Trophoblast cell (in vitro differentiated cells and primary cell): ENCODE measurements around the gene ATP1A4.
"Not testable (repeated sequence)": the region's sequence is repeated elsewhere in the genome, so short reads cannot be mapped to it uniquely, and the experiment has no call there.

Source experiments
- DNase-seq, 2 donors: peaks; one replicate each; pipeline ENCODE4 v3.0.0-alpha.2; 2016
- H2AFZ ChIP-seq: 2 replicates; pipeline ENCODE4 v1.6.1; 2013; ENCODE audit warnings: low read length, moderate library complexity, mild to moderate bottlenecking; ENCODE audit not compliant: insufficient read depth, poor library complexity
- H2AK5ac ChIP-seq: 2 replicates; pipeline ENCODE4 v1.6.1; 2013; ENCODE audit warnings: mild to moderate bottlenecking, low read length
- H2BK120ac ChIP-seq: 2 replicates; pipeline ENCODE4 v1.6.1; 2013; ENCODE audit warnings: low read length, mild to moderate bottlenecking, moderate library complexity; ENCODE audit not compliant: insufficient read depth, poor library complexity
- H2BK12ac ChIP-seq: 2 replicates; pipeline ENCODE4 v1.6.1; 2013; ENCODE audit warnings: mild to moderate bottlenecking, low read length, moderate library complexity
- H2BK5ac ChIP-seq: 2 replicates; pipeline ENCODE4 v1.6.1; 2013; ENCODE audit warnings: low read length, low read depth, moderate library complexity, mild to moderate bottlenecking; ENCODE audit not compliant: poor library complexity
- H3K14ac ChIP-seq: 2 replicates; pipeline ENCODE4 v1.6.1; 2013; ENCODE audit warnings: mild to moderate bottlenecking, low read length
- H3K18ac ChIP-seq: 2 replicates; pipeline ENCODE4 v1.6.1; 2013; ENCODE audit warnings: mild to moderate bottlenecking, low read length
- H3K23ac ChIP-seq: 2 replicates; pipeline ENCODE4 v1.6.1; 2013; ENCODE audit warnings: low read length
- H3K27ac ChIP-seq: 2 replicates; pipeline ENCODE4 v1.5.1; 2013; ENCODE audit warnings: low read depth, mild to moderate bottlenecking, inconsistent platforms, low read length, moderate library complexity
- H3K27me3 ChIP-seq: 2 replicates; pipeline ENCODE4 v1.6.1; 2013; ENCODE audit warnings: inconsistent platforms, mild to moderate bottlenecking, low read length, moderate library complexity; ENCODE audit not compliant: insufficient read depth
- H3K36me3 ChIP-seq, 2 experiments: 1 replicate in 1 of 2; 2 replicates in 1 of 2; pipeline ENCODE4 v1.6.1; 2013; ENCODE audit warnings: low read length in 2 of 2, mild to moderate bottlenecking in 2 of 2, moderate library complexity in 1 of 2; ENCODE audit not compliant: insufficient read depth in 2 of 2, control insufficient read depth in 1 of 2
- H3K4ac ChIP-seq: 2 replicates; pipeline ENCODE4 v1.6.1; 2013; ENCODE audit warnings: low read depth, mild to moderate bottlenecking, low read length, moderate library complexity
- H3K4me1 ChIP-seq, 2 experiments: 1 replicate in 1 of 2; 2 replicates in 1 of 2; pipeline ENCODE4 v1.6.1; 2013; ENCODE audit warnings: low read length in 2 of 2, mild to moderate bottlenecking in 2 of 2, moderate library complexity in 1 of 2; ENCODE audit not compliant: insufficient read depth in 2 of 2, control insufficient read depth in 1 of 2
- H3K4me2 ChIP-seq: 2 replicates; pipeline ENCODE4 v1.6.1; 2013; ENCODE audit warnings: inconsistent platforms, mild to moderate bottlenecking, low read length, moderate library complexity
- H3K4me3 ChIP-seq: 2 replicates; pipeline ENCODE4 v1.5.1; 2013; ENCODE audit warnings: mild to moderate bottlenecking, low read depth, low read length, inconsistent platforms
- H3K79me1 ChIP-seq: one replicate; pipeline ENCODE4 v1.6.1; 2013; ENCODE audit warnings: low read length
- H3K79me2 ChIP-seq: 2 replicates; pipeline ENCODE4 v1.6.1; 2013; ENCODE audit warnings: low read length, mild to moderate bottlenecking; ENCODE audit not compliant: control insufficient read depth, insufficient read depth, poor library complexity
- H3K9ac ChIP-seq: 2 replicates; pipeline ENCODE4 v1.6.1; 2013; ENCODE audit warnings: mild to moderate bottlenecking, low read length
- H3K9me3 ChIP-seq: 2 replicates; pipeline ENCODE4 v1.6.1; 2013; ENCODE audit warnings: low read depth, mild to moderate bottlenecking, control low read depth, inconsistent platforms, low read length; ENCODE audit not compliant: insufficient read depth
- H4K12ac ChIP-seq: 2 replicates; pipeline ENCODE4 v1.6.1; 2013; ENCODE audit warnings: low read depth, mild to moderate bottlenecking, low read length, moderate library complexity
- H4K8ac ChIP-seq: 2 replicates; pipeline ENCODE4 v1.6.1; 2013; ENCODE audit warnings: low read depth, mild to moderate bottlenecking, low read length, moderate library complexity
- H4K91ac ChIP-seq: one replicate; pipeline ENCODE4 v1.6.1; 2013; ENCODE audit warnings: low read depth, mild to moderate bottlenecking, low read length, moderate library complexity
- WGBS: extraction: QIAGEN DNeasy Blood & Tissue Kit; methylation state at CpG from one replicate; pipeline ENCODE4 v1.1.7; 2013; ENCODE audit warnings: missing lambda C conversion rate; ENCODE audit not compliant: insufficient read length, insufficient coverage; ENCODE audit errors: extremely low coverage; 5-methylcytosine and 5-hydroxymethylcytosine counted together

ATP1A4 gene

GRCh38 chr1:160123726-160124125, 27.7 kb upstream of the ATP1A4 start:
- H3K4me3 ChIP-seq, result no peak overlapping the region
- H2BK5ac ChIP-seq, result no peak overlapping the region
- no peak overlapping the region for H2AK5ac ChIP-seq
- H3K36me3 ChIP-seq, result no peaks in the 10 kb centered on the region
- H3K79me1 ChIP-seq, result no peaks in the 10 kb centered on the region
- H3K9me3 ChIP-seq, result no peaks in the 10 kb centered on the region
- H3K4me2 ChIP-seq, result no peak overlapping the region
- no peak overlapping the region for H3K23ac ChIP-seq
- H3K79me2 ChIP-seq, result no peaks in the 10 kb centered on the region
- H2BK12ac ChIP-seq, result no peak overlapping the region
- no peak overlapping the region for H2AFZ ChIP-seq
- no peak overlapping the region for H4K91ac ChIP-seq
- H4K12ac ChIP-seq, result no peak overlapping the region
- no peak overlapping the region for H3K14ac ChIP-seq
- peaks cover 5 to 10% of the 10 kb centered on the region in 2 experiments for H3K4me1 ChIP-seq
- H3K9ac ChIP-seq, result no peak overlapping the region
- no peak overlapping the region for H3K27ac ChIP-seq
- no peak overlapping the region for H4K8ac ChIP-seq
- H2BK120ac ChIP-seq, result no peak overlapping the region
- no peak overlapping the region for H3K18ac ChIP-seq
- H3K27me3 ChIP-seq, result no peaks in the 10 kb centered on the region
- no peak for DNase-seq
- no peak overlapping the region for H3K4ac ChIP-seq

GRCh38 chr1:160124705-160125478, 26.5 kb upstream of the ATP1A4 start:
- Histone ChIP-seq H4K91ac (no peak overlapping the region), H3K79me1 (no peaks in the 10 kb centered on the region), H3K4me3 (no peak overlapping the region), H3K27me3 (no peaks in the 10 kb centered on the region), H3K79me2 (no peaks in the 10 kb centered on the region), H2AFZ (no peak overlapping the region), H3K23ac (no peak overlapping the region), H3K27ac (no peak overlapping the region), H2BK120ac (no peak overlapping the region), H3K14ac (no peak overlapping the region), H3K4me1 (peaks cover 5 to 10% of the 10 kb centered on the region in 2 experiments), H3K36me3 (no peaks in the 10 kb centered on the region), H3K18ac (no peak overlapping the region), H2BK5ac (no peak overlapping the region), H4K12ac (no peak overlapping the region), H3K9ac (no peak overlapping the region), H3K4ac (no peak overlapping the region), H3K9me3 (no peaks in the 10 kb centered on the region), H2BK12ac (no peak overlapping the region), H4K8ac (no peak overlapping the region), H3K4me2 (no peak overlapping the region), H2AK5ac (no peak overlapping the region)
- no CpG with 5 or more reads among the region's 8 CpGs for WGBS
- peak; percentile 86 to 95 for DNase-seq

DNA sequence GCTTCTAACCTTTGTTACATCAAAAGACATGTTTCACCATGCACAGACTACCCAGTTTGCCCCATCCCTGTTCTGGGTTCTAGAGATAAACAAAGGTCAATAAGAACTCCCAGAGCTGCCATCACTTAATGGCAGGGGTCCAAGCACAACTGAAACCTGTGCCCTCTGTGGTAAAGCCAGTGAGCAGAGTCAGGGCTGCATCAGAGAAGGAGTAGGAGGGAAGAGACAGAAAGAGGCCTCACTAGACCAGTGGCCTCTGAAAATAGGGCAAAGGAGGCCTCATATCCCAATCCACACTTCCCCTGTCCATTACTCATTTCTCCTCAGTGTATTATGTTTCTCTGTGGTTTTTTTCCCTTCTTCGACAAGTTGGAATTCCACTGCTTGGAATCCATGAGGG, 25.7 kb upstream of the ATP1A4 start:
- H3K4me3 ChIP-seq, result no peak overlapping the region
- no peak overlapping the region for H3K4ac ChIP-seq
- H2BK12ac ChIP-seq, result no peak overlapping the region
- no peak overlapping the region for H4K8ac ChIP-seq
- H3K23ac ChIP-seq, result no peak overlapping the region
- H2BK5ac ChIP-seq, result no peak overlapping the region
- no peaks in the 10 kb centered on the region for H3K27me3 ChIP-seq
- no peak overlapping the region for H2AFZ ChIP-seq
- peaks cover 5 to 10% of the 10 kb centered on the region in 2 experiments for H3K4me1 ChIP-seq
- no peak overlapping the region for H2AK5ac ChIP-seq
- H3K36me3 ChIP-seq, result no peaks in the 10 kb centered on the region
- H3K9ac ChIP-seq, result no peak overlapping the region
- no peak overlapping the region for H3K4me2 ChIP-seq
- no peak for DNase-seq
- H4K12ac ChIP-seq, result no peak overlapping the region
- H3K79me1 ChIP-seq, result no peaks in the 10 kb centered on the region
- no peaks in the 10 kb centered on the region for H3K9me3 ChIP-seq
- no peak overlapping the region for H4K91ac ChIP-seq
- H3K18ac ChIP-seq, result no peak overlapping the region
- H3K14ac ChIP-seq, result no peak overlapping the region
- no CpG with 5 or more reads among the region's 1 CpG for WGBS
- no peaks in the 10 kb centered on the region for H3K79me2 ChIP-seq
- H3K27ac ChIP-seq, result no peak overlapping the region
- H2BK120ac ChIP-seq, result no peak overlapping the region

DNA sequence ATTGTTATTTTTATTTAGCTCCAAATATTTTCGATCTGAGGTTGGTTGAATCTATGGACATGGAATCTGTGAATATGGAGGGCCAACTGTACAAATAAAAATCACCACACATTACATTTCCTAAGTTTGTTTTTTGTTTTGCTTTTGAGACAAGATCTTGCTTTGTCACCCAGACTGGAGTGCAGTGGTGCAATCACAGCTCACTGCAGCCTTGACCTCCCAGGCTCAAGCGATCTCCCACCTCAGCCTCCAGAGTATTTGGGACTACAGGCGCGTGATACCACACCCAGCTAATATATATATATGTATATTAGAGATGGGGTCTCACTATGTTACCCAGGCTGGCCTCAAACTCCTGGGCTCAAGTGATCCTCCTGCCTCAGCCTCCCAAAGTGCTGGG, 25.1 kb upstream of the ATP1A4 start:
- no CpG with 5 or more reads among the region's 4 CpGs for WGBS
- H2BK120ac ChIP-seq, H3K9me3 ChIP-seq, H3K4me2 ChIP-seq, H3K9ac ChIP-seq, H3K4me3 ChIP-seq, H3K4ac ChIP-seq, H3K79me1 ChIP-seq, H2AK5ac ChIP-seq, H3K79me2 ChIP-seq, H3K14ac ChIP-seq, H4K8ac ChIP-seq, H2AFZ ChIP-seq, H3K36me3 ChIP-seq, H3K23ac ChIP-seq, H2BK5ac ChIP-seq, H3K18ac ChIP-seq, H4K12ac ChIP-seq, H3K27me3 ChIP-seq, H4K91ac ChIP-seq, H3K27ac ChIP-seq, H2BK12ac ChIP-seq: not testable (repeated sequence)
- H3K4me1 ChIP-seq, result peaks cover 5 to 10% of the 10 kb centered on the region in 2 experiments
- peak in 1 of 2 donors; percentile 37 for DNase-seq
